ENCODE results near the gene POMP. TPM values are rescaled to one million over a fixed set of nuclear protein-coding genes. Genes with fewer than 3 reads are reported as not detected.
"Not testable (repeated sequence)": the region's sequence is repeated elsewhere in the genome, so short reads cannot be mapped to it uniquely, and the experiment has no call there.

Gene POMP
- polyA plus RNA-seq, 2 of the 4 experiments (the other 2 are of a cell fraction), result 105 to 111 TPM

- no peak for DNase-seq (ENCODE audit: low read depth in 1 of 2, low spot score in 1 of 2)
- Histone ChIP-seq H3K4me3 (no peak overlapping the region), H3K9me3 (no peaks in the 10 kb centered on the region), H3K27ac (no peak overlapping the region), H3K4me1 (no peaks in the 10 kb centered on the region), H3K4me2 (no peak overlapping the region)
- CTCF ChIA-PET, result interaction anchor here (1.0 to 1.7 kb wide), 2 partner anchors 111 to 113 kb away, joined by 3 to 5 read pairs; no protein-coding TSS in a partner anchor
- FAIRE-seq, result no peak
- POLR2A ChIA-PET, result no interaction called here
- ATAC-seq, result no peak
- no peak for TF ChIP-seq POLR2AphosphoS2 (conservative IDR thresholded peaks at IDR 0.05; ENCODE audit: low read length)
- no peak for TF ChIP-seq HOXB13 (CRISPR knock-in tag; IDR thresholded peaks at IDR 0.05; ENCODE audit: low read depth)
- no peak for TF ChIP-seq RNF2 (IDR thresholded peaks at IDR 0.05; ENCODE audit: borderline replicate concordance, low read depth)
- TF ChIP-seq ZFP36 (IDR thresholded peaks at IDR 0.05; ENCODE audit: borderline replicate concordance, partially characterized antibody), result no peak
- TF ChIP-seq CHD4 (IDR thresholded peaks at IDR 0.05; ENCODE audit: borderline replicate concordance), result no peak
- no peak for TF ChIP-seq NFE2L2 (conservative IDR thresholded peaks at IDR 0.05; ENCODE audit: low read length)
- no peak for TF ChIP-seq EHMT2 (IDR thresholded peaks at IDR 0.05; ENCODE audit: low read depth)
- TF ChIP-seq ESRRA (IDR thresholded peaks at IDR 0.05; ENCODE audit: borderline replicate concordance, low read length), result no peak
- 74% methylated on average over 3 of the region's 3 CpGs for WGBS (ENCODE audit: missing lambda C conversion rate)
Observed at GRCh38 chr13:28685892-28686291, 27.0 kb downstream of the POMP start.

GRCh38 chr13:28693605-28694491 lies 34.9 kb downstream of the POMP start:
- Histone ChIP-seq H3K4me3 (peak overlapping the region; percentile 39), H3K4me2 (peak overlapping the region; percentile 84), H3K27ac (peak overlapping the region; percentile 62 to 79)
- ATAC-seq (peak; percentile 82 to 91), DNase-seq (ENCODE audit: low read depth in 1 of 2, low spot score in 1 of 2) (peak in 1 of 2 experiments; percentile 52)
- TF ChIP-seq CEBPB (IDR thresholded peaks at IDR 0.05), result peak in 1 of 2 experiments; percentile 39; a peak in 2 of 4 replicates
- FAIRE-seq, H3K4me1 ChIP-seq, POLR2A ChIA-PET, H3K9me3 ChIP-seq: not testable (repeated sequence)
- CTCF ChIA-PET, result interaction anchor here (1.2 to 1.6 kb wide), 5 partner anchors 11 to 371 kb away, joined by 3 to 4 read pairs (median 3); partner anchors contain the start of gene SLC46A3
- 4% methylated on average over 9 of the region's 11 CpGs for WGBS (ENCODE audit: missing lambda C conversion rate)

- H3K9me3 ChIP-seq, result no peaks in the 10 kb centered on the region
- H3K27ac ChIP-seq, result no peak overlapping the region
- POLR2A ChIA-PET, result no interaction called here
- ATAC-seq, result no peak
- no peaks in the 10 kb centered on the region for H3K4me1 ChIP-seq
- no peak for TF ChIP-seq POLR2A (IDR thresholded peaks at IDR 0.05; ENCODE audit: low read length)
- TF ChIP-seq CBX8 (IDR thresholded peaks at IDR 0.05), result no peak
- no peak for TF ChIP-seq ELK1 (IDR thresholded peaks at IDR 0.05; ENCODE audit: low read depth, low read length)
- no peak for TF ChIP-seq HOXB13 (CRISPR knock-in tag; IDR thresholded peaks at IDR 0.05; ENCODE audit: low read depth)
- no peak for TF ChIP-seq HMGXB4 (CRISPR knock-in tag; IDR thresholded peaks at IDR 0.05; ENCODE audit: borderline replicate concordance)
- no peak for TF ChIP-seq ZNF302 (CRISPR knock-in tag; IDR thresholded peaks at IDR 0.05)
- no peak for TF ChIP-seq TFCP2L1 (CRISPR knock-in tag; IDR thresholded peaks at IDR 0.05)
- TF ChIP-seq MAFK (IDR thresholded peaks at IDR 0.05; ENCODE audit: partially characterized antibody), result no peak
- no peak for TF ChIP-seq USF2 (IDR thresholded peaks at IDR 0.05)
- no peak for TF ChIP-seq NPAS2 (CRISPR knock-in tag; IDR thresholded peaks at IDR 0.05; ENCODE audit: borderline replicate concordance)
- no peak for TF ChIP-seq ZSCAN20 (CRISPR knock-in tag; IDR thresholded peaks at IDR 0.05)
- no peak for TF ChIP-seq NR3C1 (IDR thresholded peaks at IDR 0.05)
- no peak for FAIRE-seq
- no peak overlapping the region for H3K4me2 ChIP-seq
- DNase-seq (ENCODE audit: low read depth in 1 of 2, low spot score in 1 of 2), result no peak
- 93% methylated on average over 1 of the region's 1 CpG for WGBS (ENCODE audit: missing lambda C conversion rate)
- CTCF ChIA-PET, result interaction anchor here (1.0 to 1.2 kb wide), 2 partner anchors 10 to 24 kb away, joined by 3 to 5 read pairs; no protein-coding TSS in a partner anchor
- H3K4me3 ChIP-seq, result no peak overlapping the region
Observed at GRCh38 chr13:28697441-28697840, 38.5 kb downstream of the POMP start.

Data from A549 (cell line).